HCT116 (cell line): ENCODE results near the gene ADAM11. TPM values are rescaled to one million over a fixed set of nuclear protein-coding genes. Genes with fewer than 3 reads are reported as not detected.

Experiments
- ATAC-seq: fragments of 200-7000 bp; cut with Tn5 transposase; 2 replicates; pipeline ENCODE4 v1.9.1; 2020; ENCODE audit warnings: mild to moderate bottlenecking, moderate library complexity
- BruUV-seq: library from RNA; stranded (reverse); fragments of 400-500 nt; replicated peaks from 2 replicates; lab custom pipeline; 2021; lab: Mats Ljungman, UMichigan
- CTCF ChIA-PET: fragments of 300-600 bp; sonication (Branson Sonifier 250); formaldehyde crosslinking; loops from one replicate; lab custom pipeline; 2021; ENCODE audit warnings: antibody characterized with exemption; lab: Charles Lee
- POLR2A ChIA-PET: fragments of 300-600, 350-600 bp; sonication (Branson Sonifier 250); formaldehyde crosslinking; loops from one replicate; lab custom pipeline; 2021; ENCODE audit warnings: antibody characterized with exemption; lab: Charles Lee
- RAD21 ChIA-PET, 2 experiments: fragments of 300-600 bp; sonication (Branson Sonifier 250); formaldehyde crosslinking; loops; one replicate each; lab custom pipeline; 2023; ENCODE audit warnings: low total read pairs in 2 of 2; ENCODE audit not compliant: uncharacterized antibody in 2 of 2, unreplicated experiment in 2 of 2, low non-redundant PET in 1 of 2; lab: Charles Lee
- DNase-seq: peaks from one replicate; pipeline ENCODE4 v3.0.0-alpha.2; 2010; ENCODE audit warnings: low read depth, low spot score
- H2AFZ ChIP-seq: fragments of 200-600 bp; shearing (Covaris generic), sonication (generic); 2 replicates; pipeline ENCODE4 v1.6.1; 2017; ENCODE audit warnings: low read depth, mixed run types, mixed read lengths, antibody characterized with exemption, low read length; ENCODE audit not compliant: poor library complexity, severe bottlenecking
- H3K27ac ChIP-seq: 2 replicates; pipeline ENCODE4 v1.5.1; 2012; ENCODE audit warnings: low read depth, low read length
- H3K27me3 ChIP-seq: fragments of 200-600 bp; sonication (generic); 2 replicates; pipeline ENCODE4 v1.6.1; 2016; ENCODE audit warnings: mixed run types, low read length, mixed read lengths; ENCODE audit not compliant: insufficient read depth
- H3K36me3 ChIP-seq, 2 experiments: fragments of 200-500 bp in 1 of 2; fragments of 200-600 bp in 1 of 2; sonication (Bioruptor generic) in 1 of 2; sonication (generic) in 1 of 2; 2 replicates each; pipeline versions ENCODE4 v1.5.1 to v1.6.1; 2014 to 2016; ENCODE audit warnings: low read length in 2 of 2, inconsistent platforms in 1 of 2, mixed read lengths in 1 of 2, mixed run types in 1 of 2; ENCODE audit not compliant: insufficient read depth in 2 of 2, control insufficient read depth in 1 of 2
- H3K4me1 ChIP-seq, 2 experiments: fragments of 200-600 bp in 1 of 2; sonication (generic) in 1 of 2; 2 replicates each; pipeline versions ENCODE4 v1.5.1 to v1.6.1; 2012 to 2017; ENCODE audit warnings: low read length in 2 of 2, inconsistent platforms in 1 of 2, mild to moderate bottlenecking in 1 of 2, mixed read lengths in 1 of 2, mixed run types in 1 of 2, moderate library complexity in 1 of 2; ENCODE audit not compliant: insufficient read depth in 2 of 2, control insufficient read depth in 1 of 2
- H3K4me2 ChIP-seq: fragments of 200-600 bp; sonication (generic); 2 replicates; pipeline ENCODE4 v1.6.1; 2017; ENCODE audit warnings: mixed run types, low read length, mixed read lengths
- H3K4me3 ChIP-seq, 2 experiments: fragments of 200-600 bp in 1 of 2; sonication (generic) in 1 of 2; replicated peaks in 1 of 2; 2 replicates each; pipeline ENCODE4 v1.5.1; 2011 to 2016; ENCODE audit warnings: low read length in 2 of 2, control low read depth in 1 of 2, low read depth in 1 of 2, mild to moderate bottlenecking in 1 of 2, mixed read lengths in 1 of 2, mixed run types in 1 of 2
- H3K79me2 ChIP-seq: fragments of 200-600 bp; sonication (generic); 2 replicates; pipeline ENCODE4 v1.6.1; 2017; ENCODE audit warnings: mild to moderate bottlenecking, mixed run types, low read length, moderate library complexity, mixed read lengths; ENCODE audit not compliant: insufficient read depth
- H3K9ac ChIP-seq: fragments of 200-600 bp; sonication (generic); 2 replicates; pipeline ENCODE4 v1.6.1; 2016; ENCODE audit warnings: low read length, mixed read lengths
- H3K9me2 ChIP-seq: fragments of 200-600 bp; sonication (generic), shearing (Covaris generic); 2 replicates; pipeline ENCODE4 v1.6.1; 2017; ENCODE audit warnings: mixed run types, mild to moderate bottlenecking, moderate library complexity; ENCODE audit not compliant: insufficient read depth
- H3K9me3 ChIP-seq, 2 experiments: fragments of 200-500 bp in 1 of 2; fragments of 200-600 bp in 1 of 2; sonication (Bioruptor generic) in 1 of 2; sonication (generic) in 1 of 2; 2 replicates each; pipeline ENCODE4 v1.6.1; 2014 to 2017; ENCODE audit warnings: low read length in 2 of 2, mixed read lengths in 2 of 2, inconsistent platforms in 1 of 2, low read depth in 1 of 2, mild to moderate bottlenecking in 1 of 2, mixed run types in 1 of 2, moderate library complexity in 1 of 2; ENCODE audit not compliant: control insufficient read depth in 1 of 2, insufficient read depth in 1 of 2
- H4K20me1 ChIP-seq: fragments of 200-600 bp; sonication (generic), shearing (Covaris generic); 2 replicates; pipeline ENCODE4 v1.6.1; 2017; ENCODE audit warnings: mixed run types, mild to moderate bottlenecking, moderate library complexity; ENCODE audit not compliant: insufficient read depth
- CEBPB ChIP-seq: IDR thresholded peaks from 2 replicates; pipeline ENCODE4 v1.6.1; 2012; ENCODE audit warnings: low read depth
- EGR1 ChIP-seq: IDR thresholded peaks from 2 replicates; pipeline ENCODE4 v1.6.1; 2012; ENCODE audit warnings: low read depth
- ELF1 ChIP-seq: IDR thresholded peaks from 2 replicates; pipeline ENCODE4 v1.6.1; 2012; ENCODE audit warnings: low read depth, borderline replicate concordance
- FOSL1 ChIP-seq: IDR thresholded peaks from 2 replicates; pipeline ENCODE4 v1.6.1; 2012; ENCODE audit warnings: low read depth
- JUND ChIP-seq: IDR thresholded peaks from 2 replicates; pipeline ENCODE4 v1.6.1; 2012
- MAX ChIP-seq: IDR thresholded peaks from 2 replicates; pipeline ENCODE4 v1.6.1; 2012
- POLR2A ChIP-seq: IDR thresholded peaks from 2 replicates; pipeline ENCODE4 v1.7.0; 2011; ENCODE audit warnings: borderline replicate concordance; ENCODE audit not compliant: insufficient read depth, insufficient read length; ENCODE audit errors: extremely low read depth
- SIN3A ChIP-seq: IDR thresholded peaks from 2 replicates; pipeline ENCODE4 v1.6.1; 2012; ENCODE audit warnings: low read depth
- SRF ChIP-seq: IDR thresholded peaks from 2 replicates; pipeline ENCODE4 v1.6.1; 2012; ENCODE audit warnings: low read depth
- TCF7L2 ChIP-seq: IDR thresholded peaks from 2 replicates; pipeline ENCODE4 v1.7.0; 2011; ENCODE audit warnings: borderline replicate concordance, inconsistent platforms; ENCODE audit not compliant: insufficient read depth, insufficient read length; ENCODE audit errors: extremely low read depth
- intact Hi-C: fragments of 100-400 bp; cut with micrococcal nuclease; formaldehyde crosslinking; loops from 2 replicates; pipeline ENCODE4 v1.10.0; 2022
- total RNA-seq: library from RNA; stranded (reverse); gene quantifications from one replicate; pipeline ENCODE4 v1.2.1, GENCODE V29; 2021; ENCODE audit not compliant: unreplicated experiment
- TF ChIP-seq, protein P1 (sequence below): IDR thresholded peaks from 2 replicates; pipeline ENCODE4 v1.6.1; 2011; ENCODE audit warnings: mild to moderate bottlenecking, low read length, moderate library complexity; ENCODE audit not compliant: insufficient replicate concordance; ENCODE audit errors: extremely low read depth
- TF ChIP-seq, protein P2 (sequence below), 3 experiments: fragments of 200-600 bp in 1 of 3; sonication (generic) in 1 of 3; IDR thresholded peaks in 2 of 3; conservative IDR thresholded peaks in 1 of 3; 2 replicates each; pipeline ENCODE4 v1.5.1; 2012 to 2017; ENCODE audit warnings: low read depth in 2 of 3, low read length in 2 of 3, antibody characterized with exemption in 1 of 3, borderline replicate concordance in 1 of 3, control low read depth in 1 of 3, mild to moderate bottlenecking in 1 of 3, mixed read lengths in 1 of 3, mixed run types in 1 of 3, moderate library complexity in 1 of 3; ENCODE audit not compliant: insufficient read depth in 1 of 3

Gene ADAM11
- total RNA-seq, 1 experiment from 2014 or later: 7.7 TPM

DNA sequence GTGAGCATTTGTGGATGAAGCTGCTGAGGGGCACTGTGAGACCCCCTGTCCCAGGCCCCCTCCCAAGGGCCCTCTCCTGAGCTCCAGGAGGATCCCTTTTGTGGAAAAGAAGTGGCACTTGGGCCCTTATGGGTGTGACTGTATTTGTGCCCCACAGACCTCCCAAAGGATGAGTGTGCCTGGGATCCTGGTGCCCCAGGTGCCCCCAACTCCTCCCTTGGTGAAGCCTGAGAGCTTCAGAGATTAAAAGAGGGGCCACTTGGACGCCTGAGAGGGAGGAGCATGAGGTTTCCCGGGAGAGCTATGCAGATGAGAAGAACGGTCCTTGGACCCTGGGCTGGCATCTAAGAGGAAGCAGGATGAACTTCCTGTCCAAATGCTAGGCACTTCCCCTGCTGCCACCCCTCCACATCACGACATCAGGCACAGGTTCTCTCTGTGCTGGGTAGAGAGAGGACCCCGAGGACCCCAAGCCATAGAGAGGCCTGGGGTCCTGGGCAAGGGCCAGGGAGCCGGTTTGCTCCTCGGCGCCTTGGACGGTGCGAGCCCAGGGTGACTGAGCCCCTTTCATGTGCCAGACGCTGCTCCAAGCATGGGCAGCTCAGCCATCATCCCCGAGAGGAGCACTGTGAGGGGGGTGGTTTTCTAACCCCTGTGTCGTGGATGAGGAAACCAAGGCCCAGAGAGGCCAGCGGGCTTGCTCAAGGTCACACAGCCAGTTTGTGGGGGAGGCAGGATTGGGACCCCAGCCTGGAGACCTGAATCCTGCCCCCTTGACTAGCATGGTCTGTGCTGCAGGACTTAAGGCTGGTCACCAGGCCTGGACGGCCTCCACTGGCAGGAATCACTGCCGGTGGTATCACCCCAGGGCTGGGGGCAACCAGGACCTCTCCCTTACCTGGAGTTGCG, 5.6 kb upstream of the ADAM11 start:
- no peaks in the 10 kb centered on the region for H3K4me1 ChIP-seq
- POLR2A ChIA-PET: interaction anchor here (1.0 kb wide), 1 partner anchor 10 kb away, joined by 3 read pairs; no protein-coding TSS in a partner anchor
- no peaks in the 10 kb centered on the region for H3K9me2 ChIP-seq
- intact Hi-C loops: no loop called here
- no peaks in the 10 kb centered on the region for H3K79me2 ChIP-seq
- ATAC-seq: no peak
- no peaks in the 10 kb centered on the region for H3K27me3 ChIP-seq
- peaks cover 0 to 4% of the 10 kb centered on the region in 2 experiments; a peak in 2 of 4 replicates for H3K36me3 ChIP-seq
- H3K4me3 ChIP-seq: no peak overlapping the region
- RAD21 ChIA-PET: no interaction called here
- DNase-seq: no peak
- no peak overlapping the region for H2AFZ ChIP-seq
- no peaks in the 10 kb centered on the region for H4K20me1 ChIP-seq
- no TSS peak for BruUV-seq
- H3K27ac ChIP-seq: no peak overlapping the region
- no peaks in the 10 kb centered on the region for H3K9me3 ChIP-seq
- TF ChIP-seq POLR2A (no peak), CEBPB (no peak), TCF7L2 (no peak)
- no peak overlapping the region for H3K9ac ChIP-seq
- H3K4me2 ChIP-seq: no peak overlapping the region
- CTCF ChIA-PET: no interaction called here

DNA sequence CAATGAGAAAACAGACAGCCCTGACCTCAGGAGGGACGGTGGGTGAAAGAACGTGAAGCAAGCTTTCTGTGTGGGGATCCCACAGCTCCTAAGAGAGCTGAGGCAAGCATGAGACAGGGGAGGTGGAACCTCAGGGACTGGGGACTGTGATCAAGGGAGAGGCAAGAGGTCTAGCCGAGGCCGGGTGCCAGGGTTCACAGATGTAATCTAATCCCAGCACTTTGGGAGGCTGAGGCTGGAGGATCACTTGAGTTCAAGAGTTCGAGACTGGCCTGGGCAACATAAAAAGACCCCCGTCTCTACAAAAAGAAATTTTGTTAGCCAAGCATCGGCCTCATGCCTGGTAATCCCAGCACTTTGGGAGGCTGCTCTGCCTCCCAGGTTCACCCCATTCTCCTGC, 4.5 kb upstream of the ADAM11 start:
- Histone ChIP-seq H2AFZ (no peak overlapping the region), H3K4me3 (no peak overlapping the region), H3K9ac (no peak overlapping the region), H3K79me2 (no peaks in the 10 kb centered on the region), H3K27ac (no peak overlapping the region), H3K4me2 (no peak overlapping the region), H3K9me2 (no peaks in the 10 kb centered on the region), H3K9me3 (no peaks in the 10 kb centered on the region), H3K36me3 (peaks cover 0 to 4% of the 10 kb centered on the region in 2 experiments; a peak in 2 of 4 replicates), H3K27me3 (no peaks in the 10 kb centered on the region), H4K20me1 (no peaks in the 10 kb centered on the region), H3K4me1 (no peaks in the 10 kb centered on the region)
- TF ChIP-seq, protein P1, sequence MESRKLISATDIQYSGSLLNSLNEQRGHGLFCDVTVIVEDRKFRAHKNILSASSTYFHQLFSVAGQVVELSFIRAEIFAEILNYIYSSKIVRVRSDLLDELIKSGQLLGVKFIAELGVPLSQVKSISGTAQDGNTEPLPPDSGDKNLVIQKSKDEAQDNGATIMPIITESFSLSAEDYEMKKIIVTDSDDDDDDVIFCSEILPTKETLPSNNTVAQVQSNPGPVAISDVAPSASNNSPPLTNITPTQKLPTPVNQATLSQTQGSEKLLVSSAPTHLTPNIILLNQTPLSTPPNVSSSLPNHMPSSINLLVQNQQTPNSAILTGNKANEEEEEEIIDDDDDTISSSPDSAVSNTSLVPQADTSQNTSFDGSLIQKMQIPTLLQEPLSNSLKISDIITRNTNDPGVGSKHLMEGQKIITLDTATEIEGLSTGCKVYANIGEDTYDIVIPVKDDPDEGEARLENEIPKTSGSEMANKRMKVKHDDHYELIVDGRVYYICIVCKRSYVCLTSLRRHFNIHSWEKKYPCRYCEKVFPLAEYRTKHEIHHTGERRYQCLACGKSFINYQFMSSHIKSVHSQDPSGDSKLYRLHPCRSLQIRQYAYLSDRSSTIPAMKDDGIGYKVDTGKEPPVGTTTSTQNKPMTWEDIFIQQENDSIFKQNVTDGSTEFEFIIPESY: no peak
- TF ChIP-seq ELF1: no peak
- TF ChIP-seq, protein P2, sequence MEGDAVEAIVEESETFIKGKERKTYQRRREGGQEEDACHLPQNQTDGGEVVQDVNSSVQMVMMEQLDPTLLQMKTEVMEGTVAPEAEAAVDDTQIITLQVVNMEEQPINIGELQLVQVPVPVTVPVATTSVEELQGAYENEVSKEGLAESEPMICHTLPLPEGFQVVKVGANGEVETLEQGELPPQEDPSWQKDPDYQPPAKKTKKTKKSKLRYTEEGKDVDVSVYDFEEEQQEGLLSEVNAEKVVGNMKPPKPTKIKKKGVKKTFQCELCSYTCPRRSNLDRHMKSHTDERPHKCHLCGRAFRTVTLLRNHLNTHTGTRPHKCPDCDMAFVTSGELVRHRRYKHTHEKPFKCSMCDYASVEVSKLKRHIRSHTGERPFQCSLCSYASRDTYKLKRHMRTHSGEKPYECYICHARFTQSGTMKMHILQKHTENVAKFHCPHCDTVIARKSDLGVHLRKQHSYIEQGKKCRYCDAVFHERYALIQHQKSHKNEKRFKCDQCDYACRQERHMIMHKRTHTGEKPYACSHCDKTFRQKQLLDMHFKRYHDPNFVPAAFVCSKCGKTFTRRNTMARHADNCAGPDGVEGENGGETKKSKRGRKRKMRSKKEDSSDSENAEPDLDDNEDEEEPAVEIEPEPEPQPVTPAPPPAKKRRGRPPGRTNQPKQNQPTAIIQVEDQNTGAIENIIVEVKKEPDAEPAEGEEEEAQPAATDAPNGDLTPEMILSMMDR (IDR thresholded peaks at IDR 0.05 in 2 of 3, conservative IDR thresholded peaks at IDR 0.05 in 1 of 3; ENCODE audit: borderline replicate concordance in 1 of 3, insufficient read depth in 1 of 3, low read depth in 2 of 3, low read length in 2 of 3): no peak
- no peak for TF ChIP-seq MAX
- TF ChIP-seq FOSL1: no peak
- no peak for TF ChIP-seq SRF
- TF ChIP-seq SIN3A: no peak
- no peak for TF ChIP-seq JUND
- TF ChIP-seq EGR1: no peak
- BruUV-seq: no TSS peak
- ChIA-PET CTCF (no interaction called here), RAD21 (no interaction called here), POLR2A (interaction anchor here (1.0 kb wide), 1 partner anchor 11 kb away, joined by 3 read pairs; no protein-coding TSS in a partner anchor)
- DNase-seq (no peak), ATAC-seq (no peak)
- intact Hi-C loops: no loop called here
